WTC11 (cell line): ENCODE measurements around the gene DEDD2. TPM values are rescaled to one million over a fixed set of nuclear protein-coding genes. Genes with fewer than 3 reads are reported as not detected.
A peak's percentile ranks its signal among the peaks of the same experiment; 100 is the strongest.

ENCODE experiments used
- ATAC-seq: fragments of 200-7000 bp; cut with Tn5 transposase; 2 replicates; pipeline ENCODE4 v1.10.0; 2021; ENCODE audit warnings: mild to moderate bottlenecking, moderate library complexity
- CTCF ChIA-PET: fragments of 300-600 bp; sonication (Branson Sonifier 250); formaldehyde crosslinking; loops from one replicate; lab custom pipeline; 2021; ENCODE audit warnings: antibody characterized with exemption; lab: Charles Lee
- POLR2A ChIA-PET: fragments of 350-600 bp; sonication (Branson Sonifier 250); formaldehyde crosslinking; loops from one replicate; lab custom pipeline; 2021; ENCODE audit warnings: antibody characterized with exemption; lab: Charles Lee
- DNase-seq: peaks from one replicate; pipeline ENCODE4 v3.0.0; 2021; ENCODE audit warnings: low spot score
- H3K27ac Mint-ChIP-seq: 2 replicates; pipeline ENCODE4 v1.8.0; 2021; ENCODE audit warnings: mixed read lengths
- H3K27me3 Mint-ChIP-seq: 2 replicates; pipeline ENCODE4 v1.8.0; 2021; ENCODE audit warnings: low read depth, mild to moderate bottlenecking, moderate library complexity, mixed read lengths
- H3K36me3 Mint-ChIP-seq: 2 replicates; pipeline ENCODE4 v1.8.0; 2021; ENCODE audit warnings: mixed read lengths
- H3K4me1 Mint-ChIP-seq: 2 replicates; pipeline ENCODE4 v1.8.0; 2022; ENCODE audit warnings: mixed read lengths
- H3K4me3 Mint-ChIP-seq: 2 replicates; pipeline ENCODE4 v1.8.0; 2021; ENCODE audit warnings: mild to moderate bottlenecking, moderate library complexity, mixed read lengths
- H3K9me3 Mint-ChIP-seq: 2 replicates; pipeline ENCODE4 v1.8.0; 2021; ENCODE audit warnings: mixed read lengths
- ATF1 ChIP-seq: sonication (generic); formaldehyde crosslinking; IDR thresholded peaks from 2 replicates; pipeline ENCODE4 v1.8.1; 2023; ENCODE audit warnings: mild to moderate bottlenecking, moderate library complexity, missing genetic modification reagents
- CBFB ChIP-seq: sonication (generic); formaldehyde crosslinking; IDR thresholded peaks from 2 replicates; pipeline ENCODE4 v1.8.1; 2022; ENCODE audit warnings: mild to moderate bottlenecking, low read depth, missing genetic modification reagents
- ELF4 ChIP-seq: sonication (generic); formaldehyde crosslinking; IDR thresholded peaks from 2 replicates; pipeline ENCODE4 v1.8.1; 2022; ENCODE audit warnings: low read depth, mild to moderate bottlenecking, moderate library complexity, missing genetic modification reagents
- ETV6 ChIP-seq: sonication (generic); formaldehyde crosslinking; IDR thresholded peaks from 2 replicates; pipeline ENCODE4 v1.8.1; 2022; ENCODE audit warnings: mild to moderate bottlenecking, missing genetic modification reagents
- FOXK1 ChIP-seq: sonication (generic); formaldehyde crosslinking; IDR thresholded peaks from 2 replicates; pipeline ENCODE4 v1.8.0; 2022; ENCODE audit warnings: mild to moderate bottlenecking, moderate library complexity, missing genetic modification reagents
- FOXP1 ChIP-seq: sonication (generic); formaldehyde crosslinking; IDR thresholded peaks from 2 replicates; pipeline ENCODE4 v1.8.0; 2022; ENCODE audit warnings: missing genetic modification reagents, mild to moderate bottlenecking, moderate library complexity, borderline replicate concordance
- HMGA2 ChIP-seq: fragments of 250-450 bp; sonication (Bioruptor Pico); IDR thresholded peaks from 2 replicates; pipeline ENCODE4 v1.4.0; 2021; ENCODE audit warnings: mild to moderate bottlenecking, moderate library complexity
- IRF2 ChIP-seq: sonication (generic); formaldehyde crosslinking; IDR thresholded peaks from 2 replicates; pipeline ENCODE4 v1.8.0; 2022; ENCODE audit warnings: low read depth, missing genetic modification reagents, borderline replicate concordance
- KAT7 ChIP-seq: sonication (generic); formaldehyde crosslinking; IDR thresholded peaks from 2 replicates; pipeline ENCODE4 v1.8.1; 2023; ENCODE audit warnings: missing genetic modification reagents, mild to moderate bottlenecking, borderline replicate concordance
- MXD4 ChIP-seq: fragments of 250-450 bp; sonication (Bioruptor Pico); IDR thresholded peaks from 2 replicates; pipeline ENCODE4 v1.8.0; 2021; ENCODE audit warnings: mild to moderate bottlenecking, moderate library complexity, borderline replicate concordance
- NFE2L1 ChIP-seq: sonication (generic); formaldehyde crosslinking; IDR thresholded peaks from 2 replicates; pipeline ENCODE4 v1.8.1; 2023; ENCODE audit warnings: missing genetic modification reagents
- PRRX2 ChIP-seq: fragments of 250-450 bp; sonication (Bioruptor Pico); IDR thresholded peaks from 2 replicates; pipeline ENCODE4 v1.8.0; 2021; ENCODE audit warnings: mild to moderate bottlenecking
- SMAD3 ChIP-seq: sonication (generic); formaldehyde crosslinking; IDR thresholded peaks from 2 replicates; pipeline ENCODE4 v1.8.0; 2022; ENCODE audit warnings: missing genetic modification reagents, mild to moderate bottlenecking, borderline replicate concordance
- TCF7 ChIP-seq: sonication (generic); formaldehyde crosslinking; IDR thresholded peaks from 2 replicates; pipeline ENCODE4 v1.8.0; 2022; ENCODE audit warnings: mild to moderate bottlenecking, low read depth, missing genetic modification reagents, moderate library complexity
- TEAD4 ChIP-seq: sonication (generic); formaldehyde crosslinking; IDR thresholded peaks from 2 replicates; pipeline ENCODE4 v1.8.0; 2022; ENCODE audit warnings: mild to moderate bottlenecking, missing genetic modification reagents
- ZNF263 ChIP-seq: sonication (generic); formaldehyde crosslinking; IDR thresholded peaks from 2 replicates; pipeline ENCODE4 v1.8.1; 2022; ENCODE audit warnings: low read depth, mild to moderate bottlenecking, moderate library complexity, missing genetic modification reagents
- total RNA-seq: library from RNA; stranded (reverse); gene quantifications from 3 replicates; pipeline ENCODE4 v1.2.3, GENCODE V29; 2021
- TF ChIP-seq, protein P1 (sequence below): fragments of 200-600 bp; IDR thresholded peaks from 2 replicates; pipeline ENCODE4 v1.8.0; 2022; ENCODE audit warnings: antibody characterized with exemption
- TF ChIP-seq, protein P2 (sequence below): sonication (generic); formaldehyde crosslinking; IDR thresholded peaks from 2 replicates; pipeline ENCODE4 v1.8.1; 2023; ENCODE audit warnings: mild to moderate bottlenecking, missing genetic modification reagents, moderate library complexity
- TF ChIP-seq, protein P3 (sequence below): sonication (generic); formaldehyde crosslinking; IDR thresholded peaks from 2 replicates; pipeline ENCODE4 v1.8.1; 2022; ENCODE audit warnings: mild to moderate bottlenecking, missing genetic modification reagents, moderate library complexity, borderline replicate concordance
- TF ChIP-seq, protein P4 (sequence below): sonication (generic); formaldehyde crosslinking; IDR thresholded peaks from 2 replicates; pipeline ENCODE4 v1.8.1; 2022; ENCODE audit warnings: mild to moderate bottlenecking, moderate library complexity, missing genetic modification reagents
- TF ChIP-seq, protein P5 (sequence below): sonication (generic); formaldehyde crosslinking; IDR thresholded peaks from 2 replicates; pipeline ENCODE4 v1.8.1; 2022; ENCODE audit warnings: low read depth, missing genetic modification reagents, borderline replicate concordance
- TF ChIP-seq, protein P6 (sequence below): sonication (generic); formaldehyde crosslinking; IDR thresholded peaks from 2 replicates; pipeline ENCODE4 v1.8.1; 2022; ENCODE audit warnings: low read depth, mild to moderate bottlenecking, moderate library complexity, missing genetic modification reagents, borderline replicate concordance

The DEDD2 gene
- total RNA-seq, 1 experiment from 2014 or later = 37.7 TPM

DNA sequence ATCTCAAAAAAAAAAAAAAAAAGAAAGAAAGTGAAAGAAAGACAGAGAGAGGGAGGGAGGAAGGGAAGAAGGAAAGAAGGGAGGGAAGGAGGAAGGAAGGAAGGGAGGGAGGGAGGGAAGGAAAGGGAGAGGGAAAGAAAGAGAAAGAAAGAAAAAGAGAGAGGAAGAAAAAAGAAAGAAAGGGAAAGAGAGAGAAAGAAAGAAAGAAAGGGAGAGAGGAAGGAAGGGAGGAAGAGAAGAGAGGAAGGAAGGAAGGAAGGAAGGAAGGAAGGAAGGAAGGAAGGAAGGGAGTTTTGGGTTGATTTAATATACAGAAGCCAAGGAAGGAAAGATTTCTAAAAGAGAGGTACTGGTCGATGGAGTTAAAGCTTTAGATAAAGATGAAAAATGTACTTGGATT lies 28.8 kb downstream of the DEDD2 start:
- Mint-ChIP-seq H3K4me1 (peaks cover 8% of the 10 kb centered on the region), H3K4me3 (no peak overlapping the region), H3K9me3 (peaks cover 7% of the 10 kb centered on the region), H3K36me3 (peaks cover 5% of the 10 kb centered on the region), H3K27ac (no peak overlapping the region), H3K27me3 (peaks cover 29% of the 10 kb centered on the region)
- DNase-seq = no peak
- ATAC-seq = no peak
- POLR2A ChIA-PET = no interaction called here
- CTCF ChIA-PET = no interaction called here
- TF ChIP-seq, protein P1, sequence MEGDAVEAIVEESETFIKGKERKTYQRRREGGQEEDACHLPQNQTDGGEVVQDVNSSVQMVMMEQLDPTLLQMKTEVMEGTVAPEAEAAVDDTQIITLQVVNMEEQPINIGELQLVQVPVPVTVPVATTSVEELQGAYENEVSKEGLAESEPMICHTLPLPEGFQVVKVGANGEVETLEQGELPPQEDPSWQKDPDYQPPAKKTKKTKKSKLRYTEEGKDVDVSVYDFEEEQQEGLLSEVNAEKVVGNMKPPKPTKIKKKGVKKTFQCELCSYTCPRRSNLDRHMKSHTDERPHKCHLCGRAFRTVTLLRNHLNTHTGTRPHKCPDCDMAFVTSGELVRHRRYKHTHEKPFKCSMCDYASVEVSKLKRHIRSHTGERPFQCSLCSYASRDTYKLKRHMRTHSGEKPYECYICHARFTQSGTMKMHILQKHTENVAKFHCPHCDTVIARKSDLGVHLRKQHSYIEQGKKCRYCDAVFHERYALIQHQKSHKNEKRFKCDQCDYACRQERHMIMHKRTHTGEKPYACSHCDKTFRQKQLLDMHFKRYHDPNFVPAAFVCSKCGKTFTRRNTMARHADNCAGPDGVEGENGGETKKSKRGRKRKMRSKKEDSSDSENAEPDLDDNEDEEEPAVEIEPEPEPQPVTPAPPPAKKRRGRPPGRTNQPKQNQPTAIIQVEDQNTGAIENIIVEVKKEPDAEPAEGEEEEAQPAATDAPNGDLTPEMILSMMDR = no peak
- TF ChIP-seq NFE2L1 (CRISPR knock-in tag) (no peak), IRF2 (CRISPR knock-in tag) (no peak), KAT7 (no peak)

DNA sequence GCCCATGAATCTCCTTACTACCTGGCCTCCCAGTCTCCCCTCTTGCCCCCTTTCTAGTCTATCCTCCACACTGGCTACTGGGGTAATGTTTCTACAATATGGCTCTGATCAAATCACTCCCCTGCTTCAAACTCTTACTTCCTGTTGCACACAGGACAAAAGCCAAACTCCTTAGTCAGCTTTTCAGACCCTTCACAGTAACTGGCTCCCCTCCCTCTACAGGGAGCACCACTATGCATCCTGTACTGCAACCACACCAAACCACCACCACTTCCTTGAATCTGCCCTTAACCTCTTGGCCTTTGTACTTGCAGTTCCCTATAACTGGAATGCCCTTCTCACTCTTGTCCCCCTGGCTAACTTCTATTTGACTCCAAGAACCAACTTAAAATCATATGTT lies 32.2 kb downstream of the DEDD2 start:
- POLR2A ChIA-PET = interaction anchor here (1.7 kb wide), 1 partner anchor 52 kb away, joined by 5 read pairs; no protein-coding TSS in a partner anchor
- TF ChIP-seq, protein P1 = no peak
- TF ChIP-seq TEAD4 (no peak), FOXK1 (CRISPR knock-in tag) (no peak), MXD4 (CRISPR knock-in tag) (no peak), FOXP1 (CRISPR knock-in tag) (no peak), PRRX2 (CRISPR knock-in tag) (no peak), ELF4 (CRISPR knock-in tag) (no peak), TCF7 (no peak), ATF1 (CRISPR knock-in tag) (no peak)
- TF ChIP-seq, protein P2, sequence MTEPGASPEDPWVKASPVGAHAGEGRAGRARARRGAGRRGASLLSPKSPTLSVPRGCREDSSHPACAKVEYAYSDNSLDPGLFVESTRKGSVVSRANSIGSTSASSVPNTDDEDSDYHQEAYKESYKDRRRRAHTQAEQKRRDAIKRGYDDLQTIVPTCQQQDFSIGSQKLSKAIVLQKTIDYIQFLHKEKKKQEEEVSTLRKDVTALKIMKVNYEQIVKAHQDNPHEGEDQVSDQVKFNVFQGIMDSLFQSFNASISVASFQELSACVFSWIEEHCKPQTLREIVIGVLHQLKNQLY (CRISPR knock-in tag) = no peak
- TF ChIP-seq, protein P3, sequence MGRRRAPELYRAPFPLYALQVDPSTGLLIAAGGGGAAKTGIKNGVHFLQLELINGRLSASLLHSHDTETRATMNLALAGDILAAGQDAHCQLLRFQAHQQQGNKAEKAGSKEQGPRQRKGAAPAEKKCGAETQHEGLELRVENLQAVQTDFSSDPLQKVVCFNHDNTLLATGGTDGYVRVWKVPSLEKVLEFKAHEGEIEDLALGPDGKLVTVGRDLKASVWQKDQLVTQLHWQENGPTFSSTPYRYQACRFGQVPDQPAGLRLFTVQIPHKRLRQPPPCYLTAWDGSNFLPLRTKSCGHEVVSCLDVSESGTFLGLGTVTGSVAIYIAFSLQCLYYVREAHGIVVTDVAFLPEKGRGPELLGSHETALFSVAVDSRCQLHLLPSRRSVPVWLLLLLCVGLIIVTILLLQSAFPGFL (CRISPR knock-in tag) = no peak
- TF ChIP-seq, protein P4, sequence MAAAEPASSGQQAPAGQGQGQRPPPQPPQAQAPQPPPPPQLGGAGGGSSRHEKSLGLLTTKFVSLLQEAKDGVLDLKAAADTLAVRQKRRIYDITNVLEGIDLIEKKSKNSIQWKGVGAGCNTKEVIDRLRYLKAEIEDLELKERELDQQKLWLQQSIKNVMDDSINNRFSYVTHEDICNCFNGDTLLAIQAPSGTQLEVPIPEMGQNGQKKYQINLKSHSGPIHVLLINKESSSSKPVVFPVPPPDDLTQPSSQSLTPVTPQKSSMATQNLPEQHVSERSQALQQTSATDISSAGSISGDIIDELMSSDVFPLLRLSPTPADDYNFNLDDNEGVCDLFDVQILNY (CRISPR knock-in tag) = no peak
- TF ChIP-seq, all 79 proteins: peak for 0
- no peak overlapping the region for H3K4me3 Mint-ChIP-seq
- no peaks in the 10 kb centered on the region for H3K9me3 Mint-ChIP-seq
- no peak for DNase-seq
- CTCF ChIA-PET = interaction anchor here (0.6 to 4.6 kb wide), 10 partner anchors 9 to 173 kb away, joined by 3 to 28 read pairs (median 4); partner anchors contain the start of gene POU2F2
- no peak overlapping the region for H3K27ac Mint-ChIP-seq
- no peak for ATAC-seq
- peaks cover 8% of the 10 kb centered on the region for H3K4me1 Mint-ChIP-seq
- no peaks in the 10 kb centered on the region for H3K36me3 Mint-ChIP-seq
- H3K27me3 Mint-ChIP-seq = peaks cover 20% of the 10 kb centered on the region

DNA sequence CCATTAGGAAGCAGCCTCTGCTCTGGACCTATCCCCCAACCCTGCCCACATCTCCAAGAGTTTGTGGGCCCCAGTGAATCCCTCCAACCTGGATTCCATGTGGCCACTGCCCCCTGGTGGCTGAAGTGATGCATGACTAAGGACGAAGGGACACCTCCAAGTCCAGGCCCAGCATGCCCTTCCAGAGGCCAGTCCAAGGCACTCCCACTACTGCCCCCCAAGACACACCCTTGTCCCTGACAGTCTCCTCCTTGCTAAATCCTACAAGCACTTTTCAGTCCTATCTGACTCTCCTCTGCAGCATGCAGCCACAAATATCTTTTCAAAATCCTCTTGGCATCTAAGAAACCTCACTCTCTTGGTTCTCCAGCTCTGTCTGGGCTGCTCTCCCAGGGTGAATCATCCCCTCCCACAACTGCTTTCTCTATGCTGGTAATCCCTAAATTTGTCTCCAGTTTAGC lies 33.0 kb downstream of the DEDD2 start:
- H3K4me3 Mint-ChIP-seq = no peak overlapping the region
- no peaks in the 10 kb centered on the region for H3K9me3 Mint-ChIP-seq
- ChIA-PET POLR2A (interaction anchor here (1.7 kb wide), 1 partner anchor 51 kb away, joined by 5 read pairs; no protein-coding TSS in a partner anchor), CTCF (interaction anchor here (0.6 to 4.6 kb wide), 13 partner anchors 8 to 172 kb away, joined by 3 to 28 read pairs (median 4); partner anchors contain the start of gene POU2F2)
- peak; percentile 96 for DNase-seq
- no peak overlapping the region for H3K27ac Mint-ChIP-seq
- peaks cover 8% of the 10 kb centered on the region for H3K4me1 Mint-ChIP-seq
- peak; percentile 93 for ATAC-seq
- H3K36me3 Mint-ChIP-seq = no peaks in the 10 kb centered on the region
- H3K27me3 Mint-ChIP-seq = peaks cover 19% of the 10 kb centered on the region
- no peak for TF ChIP-seq FOXP1 (CRISPR knock-in tag)
- no peak for TF ChIP-seq HMGA2
- no peak for TF ChIP-seq ZNF263 (CRISPR knock-in tag)
- TF ChIP-seq CBFB (CRISPR knock-in tag) = no peak
- TF ChIP-seq, protein P5, sequence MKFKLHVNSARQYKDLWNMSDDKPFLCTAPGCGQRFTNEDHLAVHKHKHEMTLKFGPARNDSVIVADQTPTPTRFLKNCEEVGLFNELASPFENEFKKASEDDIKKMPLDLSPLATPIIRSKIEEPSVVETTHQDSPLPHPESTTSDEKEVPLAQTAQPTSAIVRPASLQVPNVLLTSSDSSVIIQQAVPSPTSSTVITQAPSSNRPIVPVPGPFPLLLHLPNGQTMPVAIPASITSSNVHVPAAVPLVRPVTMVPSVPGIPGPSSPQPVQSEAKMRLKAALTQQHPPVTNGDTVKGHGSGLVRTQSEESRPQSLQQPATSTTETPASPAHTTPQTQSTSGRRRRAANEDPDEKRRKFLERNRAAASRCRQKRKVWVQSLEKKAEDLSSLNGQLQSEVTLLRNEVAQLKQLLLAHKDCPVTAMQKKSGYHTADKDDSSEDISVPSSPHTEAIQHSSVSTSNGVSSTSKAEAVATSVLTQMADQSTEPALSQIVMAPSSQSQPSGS (CRISPR knock-in tag) = no peak
- no peak for TF ChIP-seq ETV6 (CRISPR knock-in tag)
- TF ChIP-seq SMAD3 (CRISPR knock-in tag) = no peak
- TF ChIP-seq, protein P6, sequence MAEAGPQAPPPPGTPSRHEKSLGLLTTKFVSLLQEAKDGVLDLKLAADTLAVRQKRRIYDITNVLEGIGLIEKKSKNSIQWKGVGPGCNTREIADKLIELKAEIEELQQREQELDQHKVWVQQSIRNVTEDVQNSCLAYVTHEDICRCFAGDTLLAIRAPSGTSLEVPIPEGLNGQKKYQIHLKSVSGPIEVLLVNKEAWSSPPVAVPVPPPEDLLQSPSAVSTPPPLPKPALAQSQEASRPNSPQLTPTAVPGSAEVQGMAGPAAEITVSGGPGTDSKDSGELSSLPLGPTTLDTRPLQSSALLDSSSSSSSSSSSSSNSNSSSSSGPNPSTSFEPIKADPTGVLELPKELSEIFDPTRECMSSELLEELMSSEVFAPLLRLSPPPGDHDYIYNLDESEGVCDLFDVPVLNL = no peak
